Brain microvascular endothelial cell (primary cell): ENCODE measurements around the gene LAPTM4A.

ENCODE experiments used
- DNase-seq: peaks from one replicate; pipeline ENCODE4 v3.0.0-alpha.2; 2020
- H3K27ac ChIP-seq: fragments of 250-450 bp; sonication (Bioruptor Pico); 2 replicates; pipeline ENCODE4 v1.5.1; 2020; ENCODE audit warnings: mild to moderate bottlenecking, moderate library complexity
- H3K27me3 ChIP-seq: fragments of 250-450 bp; sonication (Bioruptor Pico); replicated peaks from 2 replicates; pipeline ENCODE4 v1.5.1; 2020; ENCODE audit warnings: mild to moderate bottlenecking
- H3K36me3 ChIP-seq: fragments of 250-450 bp; sonication (Bioruptor Pico); replicated peaks from 2 replicates; pipeline ENCODE4 v1.5.1; 2020; ENCODE audit warnings: mild to moderate bottlenecking
- H3K4me3 ChIP-seq: 2 replicates; pipeline ENCODE4 v1.5.1; 2011; ENCODE audit warnings: low read depth, mild to moderate bottlenecking, control low read depth, low read length, moderate library complexity
- in situ Hi-C: cut with HindIII; loops from 2 replicates; pipeline ENCODE4 v1.10.0; 2017; ENCODE audit warnings: low sequenced_read_pairs, low pct_ligation_motif_present
- TF ChIP-seq, protein P1 (sequence below): IDR thresholded peaks from 2 replicates; pipeline ENCODE4 v1.5.1; 2011; ENCODE audit warnings: low read depth, mild to moderate bottlenecking, moderate library complexity, low read length, control low read depth, inconsistent platforms; ENCODE audit errors: missing control alignments

The LAPTM4A gene

GRCh38 chr2:20025065-20025786, 26.2 kb downstream of the LAPTM4A start:
- H3K36me3 ChIP-seq: peaks cover 14% of the 10 kb centered on the region
- no peak for DNase-seq
- H3K4me3 ChIP-seq: no peak overlapping the region
- no peak overlapping the region for H3K27ac ChIP-seq
- H3K27me3 ChIP-seq: no peaks in the 10 kb centered on the region
- in situ Hi-C loops: loop anchor here (10.0 kb wide), 1 partner anchor 70 kb away; no protein-coding TSS in a partner anchor
- TF ChIP-seq, protein P1, sequence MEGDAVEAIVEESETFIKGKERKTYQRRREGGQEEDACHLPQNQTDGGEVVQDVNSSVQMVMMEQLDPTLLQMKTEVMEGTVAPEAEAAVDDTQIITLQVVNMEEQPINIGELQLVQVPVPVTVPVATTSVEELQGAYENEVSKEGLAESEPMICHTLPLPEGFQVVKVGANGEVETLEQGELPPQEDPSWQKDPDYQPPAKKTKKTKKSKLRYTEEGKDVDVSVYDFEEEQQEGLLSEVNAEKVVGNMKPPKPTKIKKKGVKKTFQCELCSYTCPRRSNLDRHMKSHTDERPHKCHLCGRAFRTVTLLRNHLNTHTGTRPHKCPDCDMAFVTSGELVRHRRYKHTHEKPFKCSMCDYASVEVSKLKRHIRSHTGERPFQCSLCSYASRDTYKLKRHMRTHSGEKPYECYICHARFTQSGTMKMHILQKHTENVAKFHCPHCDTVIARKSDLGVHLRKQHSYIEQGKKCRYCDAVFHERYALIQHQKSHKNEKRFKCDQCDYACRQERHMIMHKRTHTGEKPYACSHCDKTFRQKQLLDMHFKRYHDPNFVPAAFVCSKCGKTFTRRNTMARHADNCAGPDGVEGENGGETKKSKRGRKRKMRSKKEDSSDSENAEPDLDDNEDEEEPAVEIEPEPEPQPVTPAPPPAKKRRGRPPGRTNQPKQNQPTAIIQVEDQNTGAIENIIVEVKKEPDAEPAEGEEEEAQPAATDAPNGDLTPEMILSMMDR: no peak

DNA sequence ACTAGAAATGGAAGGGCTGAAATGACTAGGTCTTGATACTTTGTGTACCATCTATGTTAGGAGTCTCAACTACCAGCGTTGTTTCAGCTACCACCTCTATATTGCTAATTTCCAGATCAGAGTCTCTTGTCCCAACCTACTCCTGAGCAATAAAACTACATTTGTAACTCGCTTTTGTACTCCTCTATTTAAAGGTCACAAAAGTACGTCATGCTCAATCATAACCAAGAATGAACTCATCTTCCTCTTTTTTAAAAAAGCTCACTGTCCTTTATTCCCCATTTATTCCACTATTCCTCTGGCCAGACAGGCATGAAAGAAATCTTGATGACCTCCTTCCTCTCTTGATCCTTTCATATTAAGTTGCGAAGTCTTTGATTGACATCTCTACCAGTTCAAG, 27.7 kb downstream of the LAPTM4A start:
- no peaks in the 10 kb centered on the region for H3K27me3 ChIP-seq
- TF ChIP-seq, protein P1: no peak
- no peak overlapping the region for H3K27ac ChIP-seq
- in situ Hi-C loops: loop anchor here (10.0 kb wide), 1 partner anchor 71 kb away; no protein-coding TSS in a partner anchor
- H3K36me3 ChIP-seq: peaks cover 1% of the 10 kb centered on the region
- DNase-seq: no peak
- H3K4me3 ChIP-seq: no peak overlapping the region

DNA sequence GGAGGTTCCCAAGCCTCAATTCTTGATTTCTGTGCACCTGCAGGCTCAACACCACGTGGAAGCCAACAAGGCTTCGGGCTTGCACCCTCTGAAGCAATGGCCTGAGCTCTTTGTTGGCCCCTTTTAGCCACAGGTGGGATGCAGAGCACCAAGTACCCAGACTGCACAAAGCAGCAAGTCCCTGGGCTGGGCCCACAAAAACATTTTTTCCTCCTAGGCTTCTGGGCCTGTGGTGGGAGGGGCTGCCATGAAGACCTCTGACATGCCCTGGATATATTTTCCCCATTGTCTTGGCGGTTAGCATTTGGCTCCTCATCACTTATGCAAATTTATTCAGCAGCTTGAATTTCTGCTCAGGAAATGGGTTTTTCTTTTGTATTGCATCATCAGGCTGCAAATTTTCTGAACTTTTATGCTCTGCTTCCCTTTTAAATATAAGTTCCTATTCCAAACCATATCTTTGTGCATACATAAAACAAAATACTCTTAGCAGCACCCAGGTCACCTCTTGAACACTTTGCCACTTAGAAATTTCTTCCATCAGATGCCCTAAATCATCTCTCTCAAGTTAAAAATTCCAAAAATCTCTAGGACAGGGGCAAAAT, 29.9 kb downstream of the LAPTM4A start:
- Histone ChIP-seq H3K4me3 (no peak overlapping the region), H3K36me3 (no peaks in the 10 kb centered on the region), H3K27ac (no peak overlapping the region), H3K27me3 (no peaks in the 10 kb centered on the region)
- in situ Hi-C loops: loop anchor here (10.0 kb wide), 1 partner anchor 73 kb away; no protein-coding TSS in a partner anchor
- no peak for DNase-seq
- TF ChIP-seq, protein P1: no peak

GRCh38 chr2:20019747-20020146, 31.7 kb downstream of the LAPTM4A start:
- DNase-seq: no peak
- TF ChIP-seq, protein P1: no peak
- no peak overlapping the region for H3K27ac ChIP-seq
- in situ Hi-C loops: loop anchor here (10.0 kb wide), 1 partner anchor 75 kb away; no protein-coding TSS in a partner anchor
- no peak overlapping the region for H3K4me3 ChIP-seq
- no peaks in the 10 kb centered on the region for H3K27me3 ChIP-seq
- H3K36me3 ChIP-seq: no peaks in the 10 kb centered on the region

DNA sequence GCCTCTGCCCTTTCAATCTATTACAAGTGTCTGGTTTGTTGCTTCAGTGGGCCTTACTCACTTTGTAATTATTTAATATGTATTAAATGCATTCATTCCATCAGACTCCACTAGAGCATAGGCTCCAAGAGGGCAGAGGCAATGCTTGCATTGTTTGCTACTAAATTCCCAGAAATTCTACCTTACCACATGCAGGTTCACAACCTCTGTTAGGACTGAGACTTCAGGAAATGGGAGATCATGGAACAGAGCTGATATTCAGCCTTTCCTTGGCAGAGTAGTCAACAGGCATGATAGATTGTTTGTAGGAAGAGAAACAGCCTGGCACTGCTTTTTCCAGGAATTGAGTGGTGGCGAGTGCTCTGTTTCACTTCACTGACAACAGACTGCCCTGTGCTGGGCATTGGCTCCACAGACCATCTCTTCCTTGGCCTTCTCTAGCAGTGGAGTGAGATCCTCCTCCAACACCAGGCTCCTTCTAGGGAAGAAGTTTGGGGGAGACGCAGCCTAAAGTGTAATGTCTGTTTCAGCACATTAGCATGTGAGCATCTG, 32.8 kb downstream of the LAPTM4A start:
- Histone ChIP-seq H3K27me3 (no peaks in the 10 kb centered on the region), H3K27ac (no peak overlapping the region), H3K4me3 (no peak overlapping the region), H3K36me3 (no peaks in the 10 kb centered on the region)
- TF ChIP-seq, protein P1: no peak
- DNase-seq: no peak
- in situ Hi-C loops: no loop called here
